SK-N-MC (cell line): ENCODE measurements around the gene PSMA1.
"Not testable (repeated sequence)": the region's sequence is repeated elsewhere in the genome, so short reads cannot be mapped to it uniquely, and the experiment has no call there.

Experiments
- DNase-seq: peaks from one replicate; pipeline ENCODE4 v3.0.0-alpha.2; 2011; ENCODE audit warnings: low read depth, low spot score
- H3K27ac ChIP-seq: fragments of 200-600 bp; sonication (generic); 2 replicates; pipeline ENCODE4 v1.5.1; 2016; ENCODE audit warnings: mixed run types
- H3K36me3 ChIP-seq: fragments of 200-600 bp; sonication (generic); 2 replicates; pipeline ENCODE4 v1.6.1; 2017; ENCODE audit warnings: antibody characterized with exemption, low read length, mixed read lengths; ENCODE audit not compliant: insufficient read depth
- H3K4me3 ChIP-seq: fragments of 200-600 bp; sonication (generic); 2 replicates; pipeline ENCODE4 v1.5.1; 2016
- H3K9ac ChIP-seq: fragments of 200-600 bp; sonication (generic); 2 replicates; pipeline ENCODE4 v1.8.0; 2017; ENCODE audit warnings: mixed run types, mixed read lengths; ENCODE audit not compliant: insufficient read length
- H3K9me3 ChIP-seq: fragments of 200-600 bp; sonication (generic); 2 replicates; pipeline ENCODE4 v1.6.1; 2017; ENCODE audit warnings: low read depth, mild to moderate bottlenecking, antibody characterized with exemption, low read length, moderate library complexity, mixed read lengths
- EZH2 ChIP-seq: fragments of 200-600 bp; sonication (generic); IDR thresholded peaks from one replicate; pipeline ENCODE4 v1.6.1; 2017; ENCODE audit warnings: antibody characterized with exemption
- FOXP2 ChIP-seq: optimal IDR thresholded peaks from 2 replicates; pipeline ENCODE3; 2011; ENCODE audit warnings: mild to moderate bottlenecking, moderate library complexity; ENCODE audit not compliant: insufficient read depth; ENCODE audit errors: extremely low read length, control extremely low read depth
- POLR2AphosphoS5 ChIP-seq: IDR thresholded peaks from 2 replicates; pipeline ENCODE4 v1.6.1; 2012; ENCODE audit warnings: mild to moderate bottlenecking, low read depth, low read length, borderline replicate concordance

Gene PSMA1

DNA sequence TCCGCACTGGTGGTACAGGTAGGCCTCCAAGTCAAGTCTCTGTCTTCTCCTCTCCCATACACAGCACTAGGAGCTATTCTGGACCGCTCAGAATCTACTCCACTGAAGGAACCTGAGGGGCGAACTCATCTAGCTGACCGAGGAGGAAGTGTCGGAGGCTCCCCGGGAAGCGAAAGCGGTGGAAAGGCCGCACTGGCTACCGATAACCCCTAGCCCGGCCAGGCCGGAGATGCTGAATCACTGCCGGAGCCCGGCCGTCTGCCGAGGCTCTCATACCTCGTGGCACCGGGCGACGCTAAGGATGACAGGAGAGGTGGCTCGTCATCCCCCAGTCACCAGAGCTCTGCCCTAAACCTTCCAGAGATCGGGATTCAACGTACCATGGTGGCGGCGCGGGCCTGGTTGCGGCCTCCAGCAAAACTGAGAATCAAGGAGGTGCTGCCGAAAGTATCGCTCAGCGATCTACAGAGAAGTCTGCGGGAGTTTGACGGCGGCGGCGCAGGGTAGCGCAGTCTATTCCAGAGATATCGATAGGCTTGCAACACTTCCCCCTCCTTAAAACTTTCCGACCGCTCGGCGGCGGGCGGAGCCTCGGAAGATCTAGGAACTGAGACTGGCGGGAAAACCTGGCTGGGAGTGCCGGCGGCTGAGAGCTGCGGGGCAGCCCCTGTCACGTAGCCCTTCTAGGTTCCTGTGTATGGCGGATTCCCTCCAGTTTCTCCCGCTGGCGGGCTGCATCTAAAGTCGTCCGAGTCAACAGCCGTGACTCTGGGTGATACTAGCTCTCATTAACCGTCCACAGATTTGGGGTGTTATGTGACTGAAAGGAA is at the start of gene PSMA1:
TSS of gene PSMA1 (minus strand) at position 470 of the 830 bp plus-strand sequence. CDS start at position 383, 87 bp downstream.
- Histone ChIP-seq H3K4me3 (peak within 1 kb of the TSS; percentile 84), H3K9ac (peak within 1 kb of the TSS; percentile 94), H3K9me3 (no peaks in the 10 kb centered on the region), H3K27ac (peak within 1 kb of the TSS; percentile 78), H3K36me3 (peaks cover 38% of the 10 kb centered on the region)
- DNase-seq: peak; percentile 89
- peak; percentile 84 for TF ChIP-seq POLR2AphosphoS5
- TF ChIP-seq FOXP2: peak; percentile 62
- TF ChIP-seq EZH2: no peak

DNA sequence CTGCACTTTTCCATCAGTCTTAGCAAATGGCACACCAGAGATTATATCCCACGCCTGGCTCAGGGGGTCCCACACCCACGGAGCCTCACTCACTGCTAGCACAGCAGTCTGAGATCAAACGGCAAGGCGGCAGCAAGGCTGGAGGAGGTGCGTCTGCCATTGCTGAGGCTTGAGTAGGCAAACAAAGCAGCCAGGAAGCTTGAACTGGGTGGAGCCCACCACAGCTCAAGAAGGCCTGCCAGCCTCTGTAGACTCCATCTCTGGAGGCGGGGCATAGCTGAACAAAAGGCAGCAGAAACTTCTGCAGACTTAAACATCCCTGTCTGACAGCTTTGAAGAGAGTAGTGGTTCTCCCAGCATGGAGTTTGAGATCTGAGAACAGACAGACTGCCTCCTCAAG is 49.3 kb upstream of the PSMA1 start:
- not testable (repeated sequence) for H3K36me3 ChIP-seq, DNase-seq, H3K27ac ChIP-seq, H3K9ac ChIP-seq, H3K9me3 ChIP-seq, H3K4me3 ChIP-seq

DNA sequence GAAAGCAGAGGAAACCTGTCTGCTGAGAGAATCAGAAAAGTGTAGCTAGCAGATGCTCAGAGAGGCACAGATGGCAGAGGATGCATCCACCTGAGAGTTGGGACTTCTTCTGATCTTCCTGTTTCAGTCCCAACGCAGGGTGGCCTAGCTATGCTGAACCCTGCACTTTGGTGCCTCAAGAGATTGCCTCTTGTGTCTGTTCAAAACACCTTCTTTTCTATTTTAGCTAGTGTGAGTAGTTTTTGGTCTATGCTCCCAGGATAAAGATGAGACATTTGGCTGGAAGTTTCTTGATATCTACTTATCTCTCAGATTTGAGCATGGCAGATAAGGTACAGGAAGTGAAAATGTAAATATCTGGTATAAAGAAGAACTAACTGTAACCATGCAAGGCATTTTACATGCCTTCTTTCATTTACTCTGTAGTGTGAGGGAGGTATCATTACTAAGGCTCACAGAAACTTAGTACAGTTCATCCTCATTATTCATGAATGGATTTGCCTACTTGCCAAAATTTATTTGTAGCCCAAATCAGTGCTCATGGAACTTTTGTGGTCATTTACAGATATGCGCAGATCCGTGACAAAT is 47.0 kb upstream of the PSMA1 start:
- no peaks in the 10 kb centered on the region for H3K9me3 ChIP-seq
- no peak overlapping the region for H3K9ac ChIP-seq
- TF ChIP-seq POLR2AphosphoS5 (no peak), EZH2 (no peak), FOXP2 (no peak)
- H3K36me3 ChIP-seq: no peaks in the 10 kb centered on the region
- H3K4me3 ChIP-seq: no peak overlapping the region
- no peak overlapping the region for H3K27ac ChIP-seq
- DNase-seq: no peak

DNA sequence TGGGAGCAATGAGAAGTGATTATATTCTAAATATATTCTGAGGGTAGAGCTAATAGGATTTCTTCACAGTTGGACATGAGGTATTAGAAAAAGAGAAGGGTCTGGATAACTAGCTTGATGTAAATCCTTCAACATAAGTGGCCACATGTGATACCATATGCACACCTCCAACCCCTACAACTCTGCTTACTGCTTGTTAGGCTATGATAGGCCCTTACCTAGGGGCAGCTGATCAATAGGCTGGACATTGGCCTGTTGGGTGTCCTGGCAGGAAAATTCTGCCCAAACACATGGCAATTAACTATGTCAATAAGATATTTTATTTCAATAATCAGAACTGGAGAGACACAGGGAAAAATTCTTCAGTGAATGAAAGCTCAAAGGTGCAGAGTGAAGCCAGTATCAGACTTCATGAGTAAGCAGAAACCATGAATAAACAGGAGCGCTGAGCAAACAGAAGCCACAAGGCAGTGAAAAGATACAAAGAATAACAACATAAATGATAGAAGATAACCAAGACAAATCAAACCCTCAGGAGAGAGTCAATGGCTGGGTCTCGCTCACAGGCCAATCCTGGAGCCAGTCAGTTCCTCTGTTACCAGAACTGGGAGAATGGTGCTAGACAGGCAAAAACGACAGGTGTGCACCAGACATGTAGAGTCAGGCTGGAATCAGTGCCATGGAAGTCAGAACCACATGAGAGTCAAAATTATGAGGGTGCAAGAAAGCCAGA is 46.3 kb upstream of the PSMA1 start:
- Histone ChIP-seq H3K27ac (no peak overlapping the region), H3K9me3 (no peaks in the 10 kb centered on the region), H3K36me3 (no peaks in the 10 kb centered on the region), H3K4me3 (no peak overlapping the region), H3K9ac (no peak overlapping the region)
- DNase-seq: no peak
- TF ChIP-seq EZH2 (no peak), FOXP2 (no peak), POLR2AphosphoS5 (no peak)

DNA sequence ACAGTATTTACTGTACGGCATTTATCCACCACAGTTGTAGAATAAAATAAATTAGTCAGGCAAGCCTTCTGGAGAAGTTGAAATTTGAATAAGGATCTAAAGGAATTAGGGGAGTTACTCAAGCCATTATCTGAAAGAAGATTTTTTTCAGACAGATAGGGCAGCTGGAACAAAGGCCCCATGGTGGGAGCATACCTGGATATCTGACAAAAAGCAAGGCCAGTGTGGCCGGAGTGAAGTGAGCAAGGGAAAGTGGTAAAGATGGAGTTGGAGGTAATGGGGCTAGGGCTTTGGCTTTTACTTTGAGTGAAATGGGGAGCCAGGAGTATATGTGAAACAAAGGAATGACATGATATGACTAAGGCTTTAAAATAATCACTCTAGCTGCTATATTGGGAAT is 45.7 kb upstream of the PSMA1 start:
- no peak overlapping the region for H3K27ac ChIP-seq
- no peak for DNase-seq
- H3K9ac ChIP-seq: no peak overlapping the region
- H3K4me3 ChIP-seq: no peak overlapping the region
- no peaks in the 10 kb centered on the region for H3K36me3 ChIP-seq
- TF ChIP-seq EZH2 (no peak), POLR2AphosphoS5 (no peak), FOXP2 (no peak)
- no peaks in the 10 kb centered on the region for H3K9me3 ChIP-seq

DNA sequence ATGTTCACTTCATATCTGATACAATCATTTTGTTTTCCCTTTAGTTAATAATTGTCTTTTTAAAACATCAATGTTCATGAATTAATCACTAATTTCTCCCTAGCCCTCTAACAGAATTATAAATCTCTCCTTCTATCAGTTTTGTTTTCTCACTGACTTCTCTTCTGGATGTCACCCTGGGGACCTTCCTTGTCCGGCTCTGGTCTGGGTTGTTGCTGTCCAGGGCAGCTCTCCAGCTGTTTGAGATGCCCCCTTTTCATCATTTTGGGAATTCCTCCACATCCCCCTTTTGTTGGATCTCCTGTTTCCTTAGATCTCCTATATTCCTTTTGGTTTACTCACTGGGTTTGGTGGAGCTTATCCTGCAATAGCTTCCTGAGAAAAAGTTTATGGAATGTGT is 35.6 kb upstream of the PSMA1 start:
- TF ChIP-seq POLR2AphosphoS5 (no peak), EZH2 (no peak), FOXP2 (no peak)
- H3K9me3 ChIP-seq: no peaks in the 10 kb centered on the region
- no peak overlapping the region for H3K27ac ChIP-seq
- H3K9ac ChIP-seq: no peak overlapping the region
- H3K4me3 ChIP-seq: no peak overlapping the region
- DNase-seq: no peak
- no peaks in the 10 kb centered on the region for H3K36me3 ChIP-seq

DNA sequence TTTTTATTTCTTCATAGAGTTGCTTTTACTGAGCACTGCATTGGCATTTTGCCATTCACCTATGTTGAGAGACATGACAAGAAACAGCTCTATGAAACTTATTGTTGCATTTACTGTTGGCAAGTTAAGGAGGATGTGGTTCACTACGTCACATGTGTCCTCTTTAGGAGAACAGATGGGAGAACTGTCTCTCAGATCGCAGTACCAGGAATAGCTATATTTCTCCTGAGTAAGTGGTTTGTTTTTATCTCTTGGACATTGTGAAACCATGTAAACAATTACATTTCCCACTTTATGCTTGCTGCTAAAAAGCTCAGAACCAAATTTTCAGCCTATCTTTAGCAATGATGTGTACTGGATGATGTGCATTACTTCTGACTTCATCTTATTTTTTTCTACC is 34.8 kb upstream of the PSMA1 start:
- TF ChIP-seq EZH2: no peak
- TF ChIP-seq FOXP2: no peak
- TF ChIP-seq POLR2AphosphoS5: no peak
- Histone ChIP-seq H3K9me3 (no peaks in the 10 kb centered on the region), H3K9ac (no peak overlapping the region), H3K4me3 (no peak overlapping the region), H3K27ac (no peak overlapping the region), H3K36me3 (no peaks in the 10 kb centered on the region)
- DNase-seq: no peak

DNA sequence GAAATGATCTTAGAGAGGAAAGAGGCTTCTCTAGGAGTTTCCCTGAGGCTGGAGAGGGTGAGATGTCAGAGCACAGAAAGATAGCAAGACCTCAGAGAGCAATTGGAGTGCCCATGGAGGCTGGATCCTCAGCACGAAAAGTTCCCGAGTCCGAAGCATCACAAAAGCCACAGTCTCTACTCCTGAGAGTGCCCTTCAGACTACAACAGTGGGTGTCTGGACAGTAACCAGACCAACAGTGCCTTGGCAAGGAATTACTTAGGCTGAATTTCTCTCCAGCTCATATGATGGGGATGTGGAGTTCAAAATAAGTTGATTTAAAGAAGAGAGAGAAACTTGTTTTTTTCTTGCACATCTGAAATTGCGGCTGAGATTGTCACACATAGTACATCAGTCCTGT is 31.9 kb upstream of the PSMA1 start:
- no peak overlapping the region for H3K27ac ChIP-seq
- no peak overlapping the region for H3K9ac ChIP-seq
- TF ChIP-seq FOXP2 (no peak), POLR2AphosphoS5 (no peak)
- no peaks in the 10 kb centered on the region for H3K9me3 ChIP-seq
- no peak overlapping the region for H3K4me3 ChIP-seq
- DNase-seq: no peak
- no peaks in the 10 kb centered on the region for H3K36me3 ChIP-seq
